SK-N-SH treated with all-trans-retinoic acid at 6 μM for 48 hours (cell line): ENCODE results near the gene L3MBTL1.
"Not testable (repeated sequence)": the region's sequence is repeated elsewhere in the genome, so short reads cannot be mapped to it uniquely, and the experiment has no call there.

ENCODE experiments used
- ARNTL ChIP-seq: fragments of 450-650 bp; formaldehyde crosslinking; IDR thresholded peaks from 2 replicates; pipeline ENCODE4 v1.5.0; 2020; ENCODE audit warnings: low read depth, mild to moderate bottlenecking, moderate library complexity, borderline replicate concordance
- BACH2 ChIP-seq: fragments of 250-450 bp; sonication (Bioruptor Pico); IDR thresholded peaks from 2 replicates; pipeline ENCODE4 v1.9.0; 2021; ENCODE audit warnings: mild to moderate bottlenecking, borderline replicate concordance
- CSDC2 ChIP-seq: fragments of 250-450 bp; sonication (Bioruptor Pico); IDR thresholded peaks from 2 replicates; pipeline ENCODE4 v1.5.0; 2020; ENCODE audit warnings: mild to moderate bottlenecking, moderate library complexity
- ZFP3 ChIP-seq: fragments of 250-450 bp; sonication (Bioruptor Pico); IDR thresholded peaks from 2 replicates; pipeline ENCODE4 v1.5.0; 2020; ENCODE audit warnings: mild to moderate bottlenecking, moderate library complexity
- TF ChIP-seq, protein P1 (sequence below): fragments of 250-450 bp; sonication (Bioruptor Pico); IDR thresholded peaks from 2 replicates; pipeline ENCODE4 v1.5.0; 2020; ENCODE audit warnings: mild to moderate bottlenecking, moderate library complexity
- TF ChIP-seq, protein P2 (sequence below): fragments of 250-450 bp; sonication (Bioruptor Pico); IDR thresholded peaks from 2 replicates; pipeline ENCODE4 v1.8.0; 2020; ENCODE audit warnings: mild to moderate bottlenecking, moderate library complexity, borderline replicate concordance

GRCh38 chr20:43588526-43588925 is 81.0 kb downstream of the L3MBTL1 start:
- TF ChIP-seq, protein P1, sequence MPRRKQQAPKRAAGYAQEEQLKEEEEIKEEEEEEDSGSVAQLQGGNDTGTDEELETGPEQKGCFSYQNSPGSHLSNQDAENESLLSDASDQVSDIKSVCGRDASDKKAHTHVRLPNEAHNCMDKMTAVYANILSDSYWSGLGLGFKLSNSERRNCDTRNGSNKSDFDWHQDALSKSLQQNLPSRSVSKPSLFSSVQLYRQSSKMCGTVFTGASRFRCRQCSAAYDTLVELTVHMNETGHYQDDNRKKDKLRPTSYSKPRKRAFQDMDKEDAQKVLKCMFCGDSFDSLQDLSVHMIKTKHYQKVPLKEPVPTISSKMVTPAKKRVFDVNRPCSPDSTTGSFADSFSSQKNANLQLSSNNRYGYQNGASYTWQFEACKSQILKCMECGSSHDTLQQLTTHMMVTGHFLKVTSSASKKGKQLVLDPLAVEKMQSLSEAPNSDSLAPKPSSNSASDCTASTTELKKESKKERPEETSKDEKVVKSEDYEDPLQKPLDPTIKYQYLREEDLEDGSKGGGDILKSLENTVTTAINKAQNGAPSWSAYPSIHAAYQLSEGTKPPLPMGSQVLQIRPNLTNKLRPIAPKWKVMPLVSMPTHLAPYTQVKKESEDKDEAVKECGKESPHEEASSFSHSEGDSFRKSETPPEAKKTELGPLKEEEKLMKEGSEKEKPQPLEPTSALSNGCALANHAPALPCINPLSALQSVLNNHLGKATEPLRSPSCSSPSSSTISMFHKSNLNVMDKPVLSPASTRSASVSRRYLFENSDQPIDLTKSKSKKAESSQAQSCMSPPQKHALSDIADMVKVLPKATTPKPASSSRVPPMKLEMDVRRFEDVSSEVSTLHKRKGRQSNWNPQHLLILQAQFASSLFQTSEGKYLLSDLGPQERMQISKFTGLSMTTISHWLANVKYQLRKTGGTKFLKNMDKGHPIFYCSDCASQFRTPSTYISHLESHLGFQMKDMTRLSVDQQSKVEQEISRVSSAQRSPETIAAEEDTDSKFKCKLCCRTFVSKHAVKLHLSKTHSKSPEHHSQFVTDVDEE (CRISPR knock-in tag): not testable (repeated sequence)
- not testable (repeated sequence) for TF ChIP-seq BACH2 (CRISPR knock-in tag); CSDC2 (CRISPR knock-in tag); ZFP3 (CRISPR knock-in tag); ARNTL
- TF ChIP-seq, protein P2, sequence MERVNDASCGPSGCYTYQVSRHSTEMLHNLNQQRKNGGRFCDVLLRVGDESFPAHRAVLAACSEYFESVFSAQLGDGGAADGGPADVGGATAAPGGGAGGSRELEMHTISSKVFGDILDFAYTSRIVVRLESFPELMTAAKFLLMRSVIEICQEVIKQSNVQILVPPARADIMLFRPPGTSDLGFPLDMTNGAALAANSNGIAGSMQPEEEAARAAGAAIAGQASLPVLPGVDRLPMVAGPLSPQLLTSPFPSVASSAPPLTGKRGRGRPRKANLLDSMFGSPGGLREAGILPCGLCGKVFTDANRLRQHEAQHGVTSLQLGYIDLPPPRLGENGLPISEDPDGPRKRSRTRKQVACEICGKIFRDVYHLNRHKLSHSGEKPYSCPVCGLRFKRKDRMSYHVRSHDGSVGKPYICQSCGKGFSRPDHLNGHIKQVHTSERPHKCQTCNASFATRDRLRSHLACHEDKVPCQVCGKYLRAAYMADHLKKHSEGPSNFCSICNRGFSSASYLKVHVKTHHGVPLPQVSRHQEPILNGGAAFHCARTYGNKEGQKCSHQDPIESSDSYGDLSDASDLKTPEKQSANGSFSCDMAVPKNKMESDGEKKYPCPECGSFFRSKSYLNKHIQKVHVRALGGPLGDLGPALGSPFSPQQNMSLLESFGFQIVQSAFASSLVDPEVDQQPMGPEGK (CRISPR knock-in tag): not testable (repeated sequence)
